ENCODE results near the gene ERCC5. TPM values are rescaled to one million over a fixed set of nuclear protein-coding genes. Genes with fewer than 3 reads are reported as not detected.

The ERCC5 gene
- total RNA-seq, 1 experiment from 2014 or later, result 37.6 TPM

- TF ChIP-seq CTCF (conservative IDR thresholded peaks at IDR 0.05; ENCODE audit: low read depth, low read length) (no peak), EZH2 (IDR thresholded peaks at IDR 0.05; ENCODE audit: borderline replicate concordance, low read depth, low read length, poor library complexity, severe bottlenecking) (no peak)
- intact Hi-C loops (cut with micrococcal nuclease; ENCODE audit: unreplicated experiment), result no loop called here
- DNase-seq (ENCODE audit: low spot score), result no peak
- H3K27me3 ChIP-seq (replicated peaks; ENCODE audit: insufficient read depth, low read depth, low read length, poor library complexity), result no peaks in the 10 kb centered on the region
- POLR2A ChIA-PET (ENCODE audit: low non-redundant PET), result no interaction called here
- H3K36me3 ChIP-seq (ENCODE audit: insufficient read depth, low read length, poor library complexity, severe bottlenecking), result peaks cover 37% of the 10 kb centered on the region
- H3K27ac ChIP-seq (ENCODE audit: low read depth, low read length, poor library complexity, severe bottlenecking), result no peak overlapping the region
- BruUV-seq (replicated peaks), result no TSS peak
- CTCF ChIA-PET, result no interaction called here
- H3K9me3 ChIP-seq (ENCODE audit: low read depth, low read length, poor library complexity, severe bottlenecking), result no peaks in the 10 kb centered on the region
- no peak overlapping the region for H3K4me3 ChIP-seq (ENCODE audit: low read depth, low read length, poor library complexity, severe bottlenecking)
- no peaks in the 10 kb centered on the region for H3K4me1 ChIP-seq (ENCODE audit: insufficient read depth, low read length, poor library complexity, severe bottlenecking)
These were observed 29.4 kb downstream of the ERCC5 start for GRCh38 chr13:102875256-102875655.

- ChIA-PET CTCF (no interaction called here), POLR2A (ENCODE audit: low non-redundant PET) (no interaction called here)
- H3K4me1 ChIP-seq (ENCODE audit: insufficient read depth, low read length, poor library complexity, severe bottlenecking), result no peaks in the 10 kb centered on the region
- no peak for DNase-seq (ENCODE audit: low spot score)
- peaks cover 33% of the 10 kb centered on the region for H3K36me3 ChIP-seq (ENCODE audit: insufficient read depth, low read length, poor library complexity, severe bottlenecking)
- BruUV-seq (replicated peaks), result no TSS peak
- no peak overlapping the region for H3K4me3 ChIP-seq (ENCODE audit: low read depth, low read length, poor library complexity, severe bottlenecking)
- no peaks in the 10 kb centered on the region for H3K9me3 ChIP-seq (ENCODE audit: low read depth, low read length, poor library complexity, severe bottlenecking)
- intact Hi-C loops (cut with micrococcal nuclease; ENCODE audit: unreplicated experiment), result no loop called here
- no peak overlapping the region for H3K27ac ChIP-seq (ENCODE audit: low read depth, low read length, poor library complexity, severe bottlenecking)
- H3K27me3 ChIP-seq (replicated peaks; ENCODE audit: insufficient read depth, low read depth, low read length, poor library complexity), result no peaks in the 10 kb centered on the region
- TF ChIP-seq CTCF (conservative IDR thresholded peaks at IDR 0.05; ENCODE audit: low read depth, low read length) (no peak), EZH2 (IDR thresholded peaks at IDR 0.05; ENCODE audit: borderline replicate concordance, low read depth, low read length, poor library complexity, severe bottlenecking) (no peak)
These were observed 31.5 kb downstream of the ERCC5 start for GRCh38 chr13:102877303-102877702.

GRCh38 chr13:102878481-102878880 lies 32.6 kb downstream of the ERCC5 start:
- no TSS peak for BruUV-seq (replicated peaks)
- intact Hi-C loops (cut with micrococcal nuclease; ENCODE audit: unreplicated experiment), result no loop called here
- H3K27me3 ChIP-seq (replicated peaks; ENCODE audit: insufficient read depth, low read depth, low read length, poor library complexity), result no peaks in the 10 kb centered on the region
- ChIA-PET CTCF (no interaction called here), POLR2A (ENCODE audit: low non-redundant PET) (no interaction called here)
- H3K36me3 ChIP-seq (ENCODE audit: insufficient read depth, low read length, poor library complexity, severe bottlenecking), result peaks cover 23% of the 10 kb centered on the region
- no peak overlapping the region for H3K4me3 ChIP-seq (ENCODE audit: low read depth, low read length, poor library complexity, severe bottlenecking)
- no peak for DNase-seq (ENCODE audit: low spot score)
- no peaks in the 10 kb centered on the region for H3K9me3 ChIP-seq (ENCODE audit: low read depth, low read length, poor library complexity, severe bottlenecking)
- no peaks in the 10 kb centered on the region for H3K4me1 ChIP-seq (ENCODE audit: insufficient read depth, low read length, poor library complexity, severe bottlenecking)
- H3K27ac ChIP-seq (ENCODE audit: low read depth, low read length, poor library complexity, severe bottlenecking), result no peak overlapping the region
- no peak for TF ChIP-seq CTCF (conservative IDR thresholded peaks at IDR 0.05; ENCODE audit: low read depth, low read length)
- no peak for TF ChIP-seq EZH2 (IDR thresholded peaks at IDR 0.05; ENCODE audit: borderline replicate concordance, low read depth, low read length, poor library complexity, severe bottlenecking)

Measured in A673 (cell line).